Sciatic nerve (tissue), 2 donors: ENCODE data around the gene HDAC4. TPM values are rescaled to one million over a fixed set of nuclear protein-coding genes. Genes with fewer than 3 reads are reported as not detected.
A peak's percentile ranks its signal among the peaks of the same experiment; 100 is the strongest.

ENCODE experiments used
- ATAC-seq: fragments of 200-7000 bp; cut with Tn5 transposase; one replicate; pipeline ENCODE4 v1.9.1; 2020; ENCODE audit warnings: mild to moderate bottlenecking, moderate library complexity
- DNase-seq: peaks from one replicate; pipeline ENCODE4 v3.0.0-alpha.2; 2020; ENCODE audit warnings: low spot score
- intact Hi-C: fragments of 100-400 bp; cut with DNase I; formaldehyde crosslinking; loops from one replicate; pipeline ENCODE4 v1.14.2; 2022
- total RNA-seq: library from RNA; stranded (reverse); fragmentation: NEBNext Ultra II Directional; extraction: Animal tissue kit (Norgen Biotek cat#: 25700); gene quantifications from one replicate; pipeline ENCODE4 v1.2.1, GENCODE V29; 2021
- donor health status: DM: no; HTN: no; CAD: no.
- donor health status: DM: no; HTN: no; CAD: no.

Gene HDAC4
- total RNA-seq, 1 donor from 2014 or later = 99.5 TPM

DNA sequence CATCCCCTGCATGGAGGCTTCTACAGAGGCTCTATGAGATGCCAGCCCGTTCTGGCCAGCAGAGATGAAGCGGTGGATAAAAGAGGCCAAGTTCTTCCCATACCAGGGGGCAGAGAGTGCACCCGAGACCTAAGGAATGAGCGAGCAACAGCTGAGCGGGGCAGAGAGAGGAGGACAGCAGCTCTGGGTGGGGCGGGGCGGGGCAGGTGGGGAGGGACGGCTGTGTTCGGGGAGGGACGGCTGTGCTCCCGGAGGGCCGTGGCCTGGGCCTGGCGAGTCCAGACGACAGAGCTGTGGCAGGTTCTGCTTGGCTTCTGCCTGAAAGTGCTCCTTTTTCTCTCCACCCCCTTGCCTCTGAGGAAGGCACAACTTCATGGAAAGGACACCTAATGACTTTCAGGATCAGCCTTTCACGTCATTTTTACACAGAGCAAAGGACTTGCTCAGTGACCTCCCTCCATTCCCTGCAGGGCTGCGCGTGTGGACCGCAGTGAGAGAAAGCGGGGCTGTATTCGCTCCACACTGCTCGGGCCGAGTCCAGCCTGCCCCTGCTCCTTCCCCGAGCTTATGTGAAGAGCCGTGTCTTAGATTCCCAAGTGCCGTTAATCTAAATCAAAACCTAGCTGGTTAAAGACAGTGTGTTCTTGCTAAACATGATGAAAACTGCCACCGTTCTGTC is 232.9 kb downstream of the HDAC4 start:
- intact Hi-C loops = no loop called here
- ATAC-seq = no peak
- peak; percentile 44 for DNase-seq

DNA sequence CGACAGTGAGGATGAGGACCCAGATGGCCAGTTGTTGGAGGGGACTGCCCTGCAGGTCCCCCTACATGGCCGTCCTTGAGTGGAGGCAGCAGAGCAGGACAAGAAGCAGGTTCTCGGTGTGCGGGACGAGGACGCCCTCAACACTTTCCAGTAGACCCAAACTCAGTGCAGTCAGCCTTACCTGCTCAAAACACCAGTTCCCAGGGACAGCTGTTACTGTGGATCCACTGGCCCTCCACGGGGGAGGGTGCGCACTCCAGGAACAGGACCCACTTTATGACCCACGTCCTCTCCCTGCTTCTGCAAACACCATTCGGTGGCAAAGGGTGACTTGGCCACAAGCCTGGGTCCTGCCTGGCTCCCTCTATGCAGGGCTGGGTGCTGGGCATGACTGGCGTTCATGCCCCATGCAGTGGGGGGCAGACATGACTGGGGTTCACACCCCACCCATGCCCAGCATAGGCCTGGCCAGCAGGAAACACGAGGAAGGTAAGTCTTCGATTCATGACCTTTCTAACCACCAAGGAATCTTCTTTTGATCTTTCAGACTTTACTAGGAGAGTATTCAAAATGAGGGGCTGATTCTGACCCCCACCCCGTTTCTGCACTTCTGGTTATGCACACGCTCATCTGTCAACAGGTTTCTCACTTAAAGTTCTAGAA is 233.7 kb downstream of the HDAC4 start:
- peak; percentile 43 for DNase-seq
- no peak for ATAC-seq
- intact Hi-C loops = no loop called here

DNA sequence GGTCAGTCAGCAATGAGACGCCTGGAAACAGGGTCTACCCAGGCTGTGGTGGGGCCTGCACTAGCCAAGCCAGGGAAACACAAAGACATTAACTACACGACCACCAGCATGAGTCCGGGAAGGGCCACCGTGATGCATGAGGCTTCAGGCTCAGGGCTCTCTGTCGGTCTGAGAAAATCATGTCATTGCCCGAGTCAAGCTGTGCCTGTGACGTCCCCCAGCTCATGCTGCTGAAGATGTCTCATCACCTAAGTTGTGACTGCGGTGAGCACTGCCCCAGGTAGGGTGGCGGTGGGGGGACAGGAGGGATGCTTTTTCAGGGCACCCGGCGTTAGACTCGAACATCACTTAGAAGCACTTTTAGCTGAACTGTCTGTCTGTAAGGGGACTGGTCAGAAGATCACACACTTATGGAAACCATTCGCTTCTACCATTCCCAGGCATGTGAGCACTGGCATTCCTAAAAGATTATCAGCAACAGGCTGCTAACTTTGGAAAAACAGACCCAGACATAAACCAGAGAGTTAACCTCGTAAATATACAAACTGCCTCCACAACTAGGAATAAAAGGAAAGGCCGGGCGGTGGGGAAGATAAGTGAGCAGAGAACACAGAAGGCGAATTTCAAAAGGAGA is 234.5 kb downstream of the HDAC4 start:
- intact Hi-C loops = no loop called here
- no peak for ATAC-seq
- DNase-seq = peak; percentile 53

DNA sequence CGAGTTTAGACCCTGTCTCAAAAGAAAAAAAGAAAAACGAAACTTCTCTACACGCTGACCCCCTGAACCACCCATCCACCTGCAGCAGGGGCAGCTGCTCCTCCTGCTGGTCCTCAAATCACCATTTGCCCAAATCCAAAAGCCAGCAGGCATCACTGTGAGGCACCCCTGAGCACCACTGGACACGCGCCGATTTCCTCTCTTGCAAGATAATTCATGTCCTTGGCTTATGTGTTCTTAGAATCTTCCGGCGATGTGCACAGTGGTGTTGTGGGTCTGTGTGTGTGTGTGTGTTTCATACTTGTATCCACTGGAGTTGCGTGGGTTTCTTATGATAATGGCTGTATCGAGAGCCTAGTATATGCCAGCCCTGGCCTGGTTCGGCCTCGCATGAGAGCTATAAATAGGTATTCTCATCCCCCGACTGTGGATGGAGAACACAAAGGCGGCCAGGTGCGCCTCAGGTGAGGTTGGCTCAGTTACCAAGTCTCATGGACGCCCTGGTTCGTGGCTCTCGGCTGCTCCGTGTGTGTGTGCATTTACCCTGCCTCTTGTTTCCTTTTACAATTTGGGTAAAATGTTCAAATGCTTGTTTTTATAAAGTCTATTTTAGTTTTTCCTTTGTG is 235.5 kb downstream of the HDAC4 start:
- intact Hi-C loops = no loop called here
- DNase-seq = peak; percentile 41
- no peak for ATAC-seq

DNA sequence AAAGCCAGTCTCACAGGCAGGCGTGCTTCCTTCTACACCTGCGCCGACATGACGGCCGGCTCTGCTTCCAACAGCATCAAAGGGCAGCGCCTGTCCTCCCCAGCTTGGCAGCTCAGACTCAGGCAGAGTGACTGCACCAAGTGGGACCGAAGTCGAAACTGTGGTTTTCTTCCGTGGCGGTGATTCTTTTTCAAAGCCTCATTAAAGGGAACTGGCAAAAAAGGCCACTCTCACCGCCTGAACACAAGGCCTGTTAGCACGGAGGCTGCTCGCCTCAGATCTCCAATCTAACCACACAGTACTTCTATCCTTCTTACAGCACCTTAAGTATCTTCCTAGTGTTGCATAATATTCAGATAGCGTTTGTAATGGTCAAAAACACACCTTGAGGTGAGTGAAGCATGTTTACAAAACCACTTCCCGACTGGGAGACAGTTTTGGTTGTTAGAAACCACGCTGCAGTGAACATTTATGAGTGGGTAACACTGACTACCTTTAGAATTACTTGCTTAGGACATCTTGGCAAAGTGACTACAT is 236.4 kb downstream of the HDAC4 start:
- intact Hi-C loops = no loop called here
- ATAC-seq = no peak
- peak; percentile 48 for DNase-seq

DNA sequence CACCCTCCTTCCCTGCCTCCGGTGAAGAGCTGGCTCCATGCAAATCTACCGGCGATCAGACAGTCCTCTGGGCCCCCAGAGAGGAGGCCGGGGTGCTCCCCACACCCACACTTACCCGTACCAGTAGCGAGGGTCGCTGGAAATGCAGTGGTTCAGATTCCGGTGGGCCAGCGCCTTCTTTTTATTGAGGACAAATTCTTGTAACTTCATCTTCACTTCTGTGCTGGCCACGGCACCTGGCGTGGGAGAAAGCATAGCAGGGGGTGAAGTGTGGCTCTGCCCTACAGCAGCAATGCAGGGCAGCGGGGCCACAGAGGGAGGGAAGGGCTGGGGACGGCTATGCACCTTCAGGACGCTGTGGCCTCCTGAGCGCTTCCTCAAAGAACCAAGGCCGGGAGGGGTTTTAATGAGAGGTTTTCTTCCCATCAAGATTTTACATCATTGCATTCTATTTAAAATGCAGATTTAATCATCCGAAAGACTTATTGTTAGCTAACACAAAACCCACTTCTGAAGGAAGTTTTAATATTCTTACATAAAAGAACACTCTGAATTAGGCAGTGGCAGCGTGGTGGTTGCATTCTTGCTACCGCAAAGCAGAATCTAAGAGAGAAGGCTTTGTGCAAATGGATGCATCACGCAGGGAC is 237.0 kb downstream of the HDAC4 start:
- intact Hi-C loops = no loop called here
- DNase-seq = peak; percentile 40

DNA sequence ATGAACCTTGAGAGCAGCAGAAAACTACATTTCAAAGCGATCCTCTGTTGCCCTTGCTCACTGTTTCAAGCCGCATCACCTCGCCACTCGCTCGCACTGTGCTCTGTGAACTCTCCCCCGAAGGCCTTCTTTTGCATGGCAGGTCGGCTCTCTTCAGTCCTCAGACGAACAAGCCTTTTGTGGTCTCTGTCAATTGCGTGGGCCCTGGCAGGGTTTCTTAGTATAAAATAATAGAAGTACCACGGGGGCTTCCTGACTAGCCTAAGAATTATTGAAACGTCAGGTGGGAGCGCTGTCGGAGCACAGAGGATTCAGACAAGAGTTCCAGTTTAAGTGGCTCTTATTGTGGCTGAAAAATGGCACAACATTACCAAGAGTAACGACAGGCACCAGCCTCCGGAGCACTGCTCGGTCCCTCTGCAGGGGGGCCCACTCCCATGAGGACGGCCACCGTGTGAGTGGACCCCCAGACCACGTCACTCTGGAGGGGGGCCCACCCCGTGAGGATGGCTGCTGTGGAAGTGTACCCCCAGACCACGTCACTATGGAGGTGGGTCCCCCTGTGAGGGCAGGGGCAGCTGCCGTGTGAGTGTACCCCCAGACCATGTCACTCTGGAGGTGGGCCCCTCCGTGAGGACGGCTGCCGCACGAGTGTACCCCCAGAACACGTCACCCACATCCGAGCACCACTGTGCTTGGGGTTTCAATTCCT is 237.7 kb downstream of the HDAC4 start:
- ATAC-seq (no peak), DNase-seq (peak; percentile 48)
- intact Hi-C loops = no loop called here

More for the DNA sequence above, 237.0 kb downstream of the HDAC4 start:
- no peak for ATAC-seq

DNA sequence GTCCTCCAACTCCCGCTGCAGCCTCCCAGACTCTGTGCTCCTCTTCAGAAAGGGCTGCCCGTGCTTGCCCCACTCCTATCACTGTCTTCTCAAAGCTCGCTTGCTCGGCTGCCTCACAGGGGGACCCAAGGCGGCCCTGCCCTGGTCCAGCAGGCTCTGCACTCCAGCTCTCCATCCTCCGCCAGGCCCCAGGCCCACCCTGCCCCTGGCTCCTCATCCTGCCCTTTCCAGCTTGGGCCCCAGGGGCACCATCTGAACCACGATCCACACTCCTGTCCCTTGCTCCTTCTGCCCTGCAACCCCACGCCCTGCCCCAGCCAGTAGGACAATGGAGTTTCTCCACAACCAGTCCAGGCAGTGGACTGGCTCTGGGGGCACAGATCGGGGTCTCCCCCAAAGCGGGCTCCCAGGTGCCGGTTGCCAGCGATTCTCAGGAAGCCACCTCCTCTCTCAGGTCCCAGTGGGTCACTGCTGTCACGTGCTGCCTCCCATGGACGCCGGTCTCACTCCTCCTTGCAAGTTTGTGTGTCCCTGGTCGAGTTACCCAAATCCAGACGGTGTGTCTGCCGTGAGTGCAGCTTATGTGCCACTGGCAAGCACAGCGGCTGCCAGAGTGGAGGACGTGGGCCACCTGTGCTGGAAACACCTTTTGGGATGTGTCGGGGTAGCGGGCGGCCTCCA is 238.5 kb downstream of the HDAC4 start:
- intact Hi-C loops = no loop called here
- ATAC-seq (no peak), DNase-seq (peak; percentile 54)

DNA sequence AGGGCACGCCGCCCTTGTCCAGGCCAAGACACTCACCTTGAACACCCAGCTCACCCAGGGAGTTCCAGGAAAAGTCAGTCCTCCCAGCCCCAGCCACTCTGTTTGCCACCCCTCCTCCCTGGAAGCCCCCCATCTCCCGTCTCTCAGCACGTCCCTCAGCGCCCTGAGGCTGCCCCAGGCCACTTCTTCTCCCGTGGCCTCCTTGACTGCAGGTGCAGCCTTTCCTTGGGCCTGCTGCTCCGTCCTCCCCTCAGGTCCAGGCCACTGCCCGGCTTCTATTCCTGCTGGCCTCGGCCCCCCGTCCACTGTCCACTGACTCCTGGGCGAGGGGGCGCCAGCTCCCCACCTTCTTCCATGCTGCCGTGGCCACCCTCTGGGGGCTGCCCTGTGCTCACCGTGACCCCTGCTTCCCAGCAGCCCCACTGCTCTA is 239.1 kb downstream of the HDAC4 start:
- ATAC-seq (no peak), DNase-seq (peak; percentile 50)
- intact Hi-C loops = no loop called here

DNA sequence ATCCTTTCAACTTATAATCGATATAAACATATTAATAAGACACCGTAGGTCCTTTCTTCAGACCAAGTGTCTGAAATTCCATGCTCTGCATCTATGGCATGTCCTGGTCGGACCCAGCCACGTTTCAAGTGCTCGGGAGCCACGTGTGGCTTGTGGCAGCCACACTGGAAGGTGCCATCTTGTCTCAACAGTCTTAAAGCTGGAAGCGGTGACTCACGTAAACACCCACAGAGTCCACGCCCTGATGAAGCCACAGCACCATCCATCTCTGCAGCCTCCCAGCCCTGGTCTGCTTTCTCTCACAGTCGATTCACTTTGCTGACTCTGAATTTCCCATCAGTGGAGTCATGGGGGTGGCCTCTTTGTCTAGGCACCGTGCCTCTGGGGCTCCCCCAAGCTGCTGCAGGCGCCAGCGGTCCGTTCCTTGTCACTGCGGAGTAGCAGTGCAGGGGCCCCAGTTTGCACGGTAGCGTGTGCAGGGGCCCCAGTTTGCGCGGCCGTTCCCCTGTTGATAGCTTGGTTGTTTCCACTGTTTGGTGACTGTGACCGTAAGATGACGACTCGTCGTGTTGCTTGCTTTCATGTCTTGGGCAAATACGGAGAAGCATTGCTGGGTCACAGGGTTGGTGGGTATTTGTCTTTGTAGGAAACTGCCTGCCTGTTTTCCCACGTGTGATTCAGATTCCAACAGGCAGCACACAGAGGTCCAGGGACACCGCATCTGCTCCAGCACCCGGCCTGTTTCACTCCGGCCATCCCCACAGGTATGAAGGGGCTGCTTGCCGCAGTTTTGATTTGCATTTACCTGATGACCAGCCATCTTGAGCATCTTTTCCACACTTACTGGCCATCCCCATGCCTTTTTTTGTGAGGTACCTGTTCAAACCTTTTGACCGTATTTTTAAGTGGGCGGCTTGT is 240.3 kb downstream of the HDAC4 start:
- DNase-seq = peak; percentile 45
- intact Hi-C loops = no loop called here
- no peak for ATAC-seq

DNA sequence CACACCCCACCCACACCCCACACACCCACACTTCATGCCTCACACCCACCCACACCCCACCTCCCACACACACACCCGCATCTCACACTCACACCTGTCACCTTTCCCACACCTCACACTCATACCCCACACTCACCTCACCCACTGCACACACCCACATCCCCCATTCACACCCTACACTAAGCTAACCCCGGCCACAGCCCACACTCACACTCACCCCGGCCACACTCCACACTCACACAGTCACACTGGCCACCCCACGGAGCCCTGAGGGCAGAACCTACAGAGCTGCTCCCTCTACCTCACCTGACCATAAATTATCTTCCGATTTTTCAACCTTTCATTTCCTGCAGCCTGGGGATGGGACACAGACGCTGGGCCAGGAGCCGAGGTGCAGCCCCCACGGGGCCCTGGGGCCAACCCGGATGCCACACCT is 241.3 kb downstream of the HDAC4 start:
- ATAC-seq (no peak), DNase-seq (no peak)
- intact Hi-C loops = no loop called here

DNA sequence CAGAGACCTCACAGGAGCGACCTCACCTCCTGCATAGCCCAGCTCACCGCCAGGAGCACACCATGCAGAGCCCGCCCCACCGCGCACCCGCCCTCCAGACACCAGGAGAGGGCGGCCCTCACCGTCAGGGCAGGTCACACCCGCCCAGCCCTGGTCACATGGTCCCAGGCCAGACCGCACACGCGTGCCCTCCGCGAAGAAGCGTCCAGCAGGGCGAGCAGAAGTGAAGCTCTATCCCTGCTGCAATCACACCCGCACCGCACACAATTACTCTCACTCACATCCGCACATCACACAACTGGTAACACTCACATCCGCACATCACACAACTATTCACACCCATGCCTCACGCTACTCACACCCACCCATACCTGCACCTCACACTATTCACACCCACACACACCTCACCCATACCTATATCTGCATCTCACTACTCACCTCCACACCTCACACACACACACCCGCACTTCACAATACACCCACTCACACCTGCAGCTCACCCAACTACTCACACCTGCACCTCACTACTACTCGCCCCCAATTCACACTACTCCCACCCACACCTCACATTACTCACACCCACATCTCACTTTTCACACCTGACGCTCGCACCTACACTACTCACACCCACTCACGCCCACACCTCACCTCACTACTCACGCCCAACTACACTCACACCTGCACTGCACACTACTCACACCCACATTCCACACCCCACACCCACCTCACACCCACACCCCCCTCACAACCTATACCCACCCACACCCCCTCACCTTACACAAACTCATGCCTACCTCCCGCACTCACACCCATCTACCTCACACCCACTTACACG is 242.0 kb downstream of the HDAC4 start:
- ATAC-seq (no peak), DNase-seq (peak; percentile 57)
- intact Hi-C loops = no loop called here

DNA sequence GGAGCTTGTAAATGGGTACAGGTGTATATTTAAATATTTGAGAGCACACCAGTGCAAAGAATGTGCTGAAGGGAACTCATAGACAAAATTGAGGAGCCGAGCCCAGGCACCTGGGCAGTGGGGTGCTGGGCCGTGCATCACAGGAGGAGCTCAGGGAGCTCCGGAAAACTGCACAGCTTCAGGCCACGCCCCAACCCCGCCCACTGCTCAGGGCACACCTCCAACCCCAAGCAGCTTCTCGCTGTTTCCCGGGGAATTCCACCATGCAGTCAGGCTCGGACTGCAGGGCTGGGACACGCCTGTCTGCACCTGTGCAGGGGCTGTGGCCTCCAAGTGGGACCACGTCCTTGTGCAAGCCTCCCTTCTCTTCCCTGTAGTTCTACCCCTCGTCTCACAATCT is 243.0 kb downstream of the HDAC4 start:
- ATAC-seq (peak; percentile 33), DNase-seq (peak; percentile 72)
- intact Hi-C loops = no loop called here

DNA sequence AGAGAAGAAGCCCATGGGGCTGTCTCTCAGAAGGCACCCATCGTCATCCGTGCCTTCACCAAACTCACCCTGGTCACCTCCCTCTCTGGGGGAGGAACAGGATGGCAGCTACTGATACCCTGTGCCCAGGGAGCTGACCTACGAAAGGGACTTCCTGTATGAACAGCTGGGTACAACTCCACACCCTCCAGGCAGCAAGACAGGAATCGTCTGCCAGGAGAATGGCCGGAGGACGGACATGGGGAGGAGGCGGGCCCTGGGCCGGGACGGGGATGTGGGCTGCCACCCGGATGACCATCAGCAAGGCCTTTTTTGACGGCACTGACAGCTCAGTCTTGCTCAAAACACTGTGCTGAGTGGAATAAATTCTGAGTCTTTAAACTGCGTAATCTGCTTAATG is 243.6 kb downstream of the HDAC4 start:
- ATAC-seq = peak; percentile 39
- peak; percentile 60 for DNase-seq
- intact Hi-C loops = no loop called here

DNA sequence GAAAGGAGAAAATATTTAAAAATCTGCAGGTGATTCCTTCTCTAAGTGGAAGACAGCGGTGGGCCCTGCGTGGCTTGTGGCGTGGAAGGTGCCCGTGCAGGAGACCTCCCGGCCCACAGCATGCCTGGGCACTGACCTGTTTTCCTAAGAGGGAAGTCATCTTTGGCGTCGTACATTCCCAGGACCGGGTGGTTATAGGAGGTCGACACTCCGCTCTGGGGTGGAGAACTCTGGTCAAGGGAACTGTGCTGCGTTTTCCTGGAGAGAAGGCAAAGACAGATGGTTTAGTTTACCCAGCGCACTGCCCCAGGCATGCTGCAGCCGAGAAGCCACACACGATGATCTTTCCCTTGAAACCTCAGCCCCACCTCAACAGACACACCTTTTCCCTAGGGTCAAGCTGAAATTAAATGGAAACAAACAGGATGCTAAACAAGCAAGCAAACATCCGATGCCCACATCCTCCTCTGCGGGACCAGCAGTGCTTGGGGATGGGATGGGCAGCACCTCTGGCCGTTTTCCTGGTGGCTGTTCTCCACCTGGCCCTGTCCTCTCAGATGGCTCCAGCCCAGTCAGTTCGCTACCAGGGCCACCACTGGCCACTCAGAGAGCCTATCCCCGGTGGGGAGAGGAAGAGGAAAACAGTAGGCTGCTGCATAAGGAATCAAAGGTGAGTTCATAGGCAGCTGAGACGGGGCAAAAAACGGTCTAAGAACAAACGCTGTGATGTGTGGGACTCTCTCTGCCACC is 244.1 kb downstream of the HDAC4 start:
- intact Hi-C loops = no loop called here
- ATAC-seq = peak; percentile 19

More for the DNA sequence above, 244.1 kb downstream of the HDAC4 start:
- DNase-seq = peak; percentile 52
